Measurements from ENCODE around the gene CBY1. TPM values are rescaled to one million over a fixed set of nuclear protein-coding genes. Genes with fewer than 3 reads are reported as not detected.

Gene CBY1
- total and polyA plus RNA-seq, 9 of the 15 experiments (the other 6 are each of a cell fraction or from before 2014, with no cell fraction given), result 5.7 to 19.7 (median 10.8) TPM

DNA sequence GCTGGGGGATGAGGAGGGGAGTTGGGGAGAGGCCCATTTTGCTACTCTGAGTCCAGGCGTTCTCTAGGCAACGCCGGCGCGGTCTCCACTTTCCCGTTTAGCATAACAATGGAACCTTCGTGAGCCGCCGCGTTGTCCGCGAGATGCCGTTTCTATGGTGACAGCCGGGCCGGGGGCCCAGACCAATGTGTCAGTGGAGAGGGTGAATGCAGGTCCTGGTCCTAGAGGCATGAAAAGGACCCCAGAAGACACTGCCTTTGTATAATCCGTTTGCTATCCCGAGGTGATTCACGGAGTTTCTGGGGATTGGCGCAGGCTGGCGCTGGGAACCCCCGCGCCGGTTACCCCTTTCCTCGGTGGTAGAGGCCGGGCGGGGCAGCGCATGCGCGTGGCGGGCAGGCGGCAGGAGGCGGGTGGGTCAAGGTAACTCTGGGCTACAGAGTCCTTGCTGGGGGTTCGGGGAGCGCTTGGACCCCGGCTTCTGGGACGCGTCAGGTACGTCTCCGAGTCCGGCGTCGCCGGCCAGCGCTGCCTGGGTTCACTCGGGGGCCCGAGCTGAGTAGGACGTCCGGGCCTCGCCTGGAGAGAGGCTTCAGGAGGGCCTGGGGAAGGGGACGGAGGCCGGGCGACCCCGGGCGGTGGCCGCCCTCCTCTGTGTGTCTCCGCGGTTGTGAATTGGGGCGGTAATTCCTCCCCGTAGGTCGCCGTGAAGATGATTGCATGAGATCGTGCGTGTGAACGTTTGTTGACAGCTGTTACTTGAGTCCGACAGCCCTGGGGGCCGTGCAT lies at the start of gene CBY1, which contains the start of gene FAM227A (continued):
- TF ChIP-seq, protein P1, sequence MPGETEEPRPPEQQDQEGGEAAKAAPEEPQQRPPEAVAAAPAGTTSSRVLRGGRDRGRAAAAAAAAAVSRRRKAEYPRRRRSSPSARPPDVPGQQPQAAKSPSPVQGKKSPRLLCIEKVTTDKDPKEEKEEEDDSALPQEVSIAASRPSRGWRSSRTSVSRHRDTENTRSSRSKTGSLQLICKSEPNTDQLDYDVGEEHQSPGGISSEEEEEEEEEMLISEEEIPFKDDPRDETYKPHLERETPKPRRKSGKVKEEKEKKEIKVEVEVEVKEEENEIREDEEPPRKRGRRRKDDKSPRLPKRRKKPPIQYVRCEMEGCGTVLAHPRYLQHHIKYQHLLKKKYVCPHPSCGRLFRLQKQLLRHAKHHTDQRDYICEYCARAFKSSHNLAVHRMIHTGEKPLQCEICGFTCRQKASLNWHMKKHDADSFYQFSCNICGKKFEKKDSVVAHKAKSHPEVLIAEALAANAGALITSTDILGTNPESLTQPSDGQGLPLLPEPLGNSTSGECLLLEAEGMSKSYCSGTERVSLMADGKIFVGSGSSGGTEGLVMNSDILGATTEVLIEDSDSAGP (CRISPR knock-in tag; IDR thresholded peaks at IDR 0.05), result no peak; the same call in 1 of the 2 replicates
- TF ChIP-seq MAFK (IDR thresholded peaks at IDR 0.05; ENCODE audit: low read length) (no peak), HDAC3 (IDR thresholded peaks at IDR 0.05; ENCODE audit: borderline replicate concordance, partially characterized antibody) (no peak), GABPB1 (CRISPR knock-in tag; IDR thresholded peaks at IDR 0.05) (peak; percentile 18; the same call in 1 of the 2 replicates), ZNF324 (CRISPR knock-in tag; IDR thresholded peaks at IDR 0.05) (no peak), EP400 (IDR thresholded peaks at IDR 0.05) (peak; percentile 38; the same call in 1 of the 2 replicates), BHLHE40 (IDR thresholded peaks at IDR 0.05; ENCODE audit: low read length) (peak; percentile 89), CHCHD3 (CRISPR knock-in tag; IDR thresholded peaks at IDR 0.05) (no peak)
- TF ChIP-seq, protein P2, sequence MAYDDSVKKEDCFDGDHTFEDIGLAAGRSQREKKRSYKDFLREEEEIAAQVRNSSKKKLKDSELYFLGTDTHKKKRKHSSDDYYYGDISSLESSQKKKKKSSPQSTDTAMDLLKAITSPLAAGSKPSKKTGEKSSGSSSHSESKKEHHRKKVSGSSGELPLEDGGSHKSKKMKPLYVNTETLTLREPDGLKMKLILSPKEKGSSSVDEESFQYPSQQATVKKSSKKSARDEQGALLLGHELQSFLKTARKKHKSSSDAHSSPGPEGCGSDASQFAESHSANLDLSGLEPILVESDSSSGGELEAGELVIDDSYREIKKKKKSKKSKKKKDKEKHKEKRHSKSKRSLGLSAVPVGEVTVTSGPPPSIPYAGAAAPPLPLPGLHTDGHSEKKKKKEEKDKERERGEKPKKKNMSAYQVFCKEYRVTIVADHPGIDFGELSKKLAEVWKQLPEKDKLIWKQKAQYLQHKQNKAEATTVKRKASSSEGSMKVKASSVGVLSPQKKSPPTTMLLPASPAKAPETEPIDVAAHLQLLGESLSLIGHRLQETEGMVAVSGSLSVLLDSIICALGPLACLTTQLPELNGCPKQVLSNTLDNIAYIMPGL (CRISPR knock-in tag; IDR thresholded peaks at IDR 0.05), result no peak
- TF ChIP-seq, protein P3, sequence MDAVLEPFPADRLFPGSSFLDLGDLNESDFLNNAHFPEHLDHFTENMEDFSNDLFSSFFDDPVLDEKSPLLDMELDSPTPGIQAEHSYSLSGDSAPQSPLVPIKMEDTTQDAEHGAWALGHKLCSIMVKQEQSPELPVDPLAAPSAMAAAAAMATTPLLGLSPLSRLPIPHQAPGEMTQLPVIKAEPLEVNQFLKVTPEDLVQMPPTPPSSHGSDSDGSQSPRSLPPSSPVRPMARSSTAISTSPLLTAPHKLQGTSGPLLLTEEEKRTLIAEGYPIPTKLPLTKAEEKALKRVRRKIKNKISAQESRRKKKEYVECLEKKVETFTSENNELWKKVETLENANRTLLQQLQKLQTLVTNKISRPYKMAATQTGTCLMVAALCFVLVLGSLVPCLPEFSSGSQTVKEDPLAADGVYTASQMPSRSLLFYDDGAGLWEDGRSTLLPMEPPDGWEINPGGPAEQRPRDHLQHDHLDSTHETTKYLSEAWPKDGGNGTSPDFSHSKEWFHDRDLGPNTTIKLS (IDR thresholded peaks at IDR 0.05; ENCODE audit: borderline replicate concordance, low read depth), result peak; percentile 48; the same call in 1 of the 2 replicates
- TF ChIP-seq, protein P4, sequence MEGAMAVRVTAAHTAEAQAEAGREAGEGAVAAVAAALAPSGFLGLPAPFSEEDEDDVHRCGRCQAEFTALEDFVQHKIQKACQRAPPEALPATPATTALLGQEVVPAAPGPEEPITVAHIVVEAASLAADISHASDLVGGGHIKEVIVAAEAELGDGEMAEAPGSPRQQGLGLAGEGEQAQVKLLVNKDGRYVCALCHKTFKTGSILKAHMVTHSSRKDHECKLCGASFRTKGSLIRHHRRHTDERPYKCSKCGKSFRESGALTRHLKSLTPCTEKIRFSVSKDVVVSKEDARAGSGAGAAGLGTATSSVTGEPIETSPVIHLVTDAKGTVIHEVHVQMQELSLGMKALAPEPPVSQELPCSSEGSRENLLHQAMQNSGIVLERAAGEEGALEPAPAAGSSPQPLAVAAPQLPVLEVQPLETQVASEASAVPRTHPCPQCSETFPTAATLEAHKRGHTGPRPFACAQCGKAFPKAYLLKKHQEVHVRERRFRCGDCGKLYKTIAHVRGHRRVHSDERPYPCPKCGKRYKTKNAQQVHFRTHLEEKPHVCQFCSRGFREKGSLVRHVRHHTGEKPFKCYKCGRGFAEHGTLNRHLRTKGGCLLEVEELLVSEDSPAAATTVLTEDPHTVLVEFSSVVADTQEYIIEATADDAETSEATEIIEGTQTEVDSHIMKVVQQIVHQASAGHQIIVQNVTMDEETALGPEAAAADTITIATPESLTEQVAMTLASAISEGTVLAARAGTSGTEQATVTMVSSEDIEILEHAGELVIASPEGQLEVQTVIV (CRISPR knock-in tag; IDR thresholded peaks at IDR 0.05; ENCODE audit: borderline replicate concordance), result no peak
- TF ChIP-seq, protein P5, sequence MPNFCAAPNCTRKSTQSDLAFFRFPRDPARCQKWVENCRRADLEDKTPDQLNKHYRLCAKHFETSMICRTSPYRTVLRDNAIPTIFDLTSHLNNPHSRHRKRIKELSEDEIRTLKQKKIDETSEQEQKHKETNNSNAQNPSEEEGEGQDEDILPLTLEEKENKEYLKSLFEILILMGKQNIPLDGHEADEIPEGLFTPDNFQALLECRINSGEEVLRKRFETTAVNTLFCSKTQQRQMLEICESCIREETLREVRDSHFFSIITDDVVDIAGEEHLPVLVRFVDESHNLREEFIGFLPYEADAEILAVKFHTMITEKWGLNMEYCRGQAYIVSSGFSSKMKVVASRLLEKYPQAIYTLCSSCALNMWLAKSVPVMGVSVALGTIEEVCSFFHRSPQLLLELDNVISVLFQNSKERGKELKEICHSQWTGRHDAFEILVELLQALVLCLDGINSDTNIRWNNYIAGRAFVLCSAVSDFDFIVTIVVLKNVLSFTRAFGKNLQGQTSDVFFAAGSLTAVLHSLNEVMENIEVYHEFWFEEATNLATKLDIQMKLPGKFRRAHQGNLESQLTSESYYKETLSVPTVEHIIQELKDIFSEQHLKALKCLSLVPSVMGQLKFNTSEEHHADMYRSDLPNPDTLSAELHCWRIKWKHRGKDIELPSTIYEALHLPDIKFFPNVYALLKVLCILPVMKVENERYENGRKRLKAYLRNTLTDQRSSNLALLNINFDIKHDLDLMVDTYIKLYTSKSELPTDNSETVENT (CRISPR knock-in tag; IDR thresholded peaks at IDR 0.05), result 0 out of 2 replicates have a peak, but pooled peaks have one; percentile 27
- TF ChIP-seq, protein P6, sequence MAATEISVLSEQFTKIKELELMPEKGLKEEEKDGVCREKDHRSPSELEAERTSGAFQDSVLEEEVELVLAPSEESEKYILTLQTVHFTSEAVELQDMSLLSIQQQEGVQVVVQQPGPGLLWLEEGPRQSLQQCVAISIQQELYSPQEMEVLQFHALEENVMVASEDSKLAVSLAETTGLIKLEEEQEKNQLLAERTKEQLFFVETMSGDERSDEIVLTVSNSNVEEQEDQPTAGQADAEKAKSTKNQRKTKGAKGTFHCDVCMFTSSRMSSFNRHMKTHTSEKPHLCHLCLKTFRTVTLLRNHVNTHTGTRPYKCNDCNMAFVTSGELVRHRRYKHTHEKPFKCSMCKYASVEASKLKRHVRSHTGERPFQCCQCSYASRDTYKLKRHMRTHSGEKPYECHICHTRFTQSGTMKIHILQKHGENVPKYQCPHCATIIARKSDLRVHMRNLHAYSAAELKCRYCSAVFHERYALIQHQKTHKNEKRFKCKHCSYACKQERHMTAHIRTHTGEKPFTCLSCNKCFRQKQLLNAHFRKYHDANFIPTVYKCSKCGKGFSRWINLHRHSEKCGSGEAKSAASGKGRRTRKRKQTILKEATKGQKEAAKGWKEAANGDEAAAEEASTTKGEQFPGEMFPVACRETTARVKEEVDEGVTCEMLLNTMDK (IDR thresholded peaks at IDR 0.05; ENCODE audit: borderline replicate concordance, insufficient read depth, low read depth, low read length, poor library complexity, severe bottlenecking), result no peak
